B cell (primary cell): ENCODE data around the gene SRBD1. TPM values are rescaled to one million over a fixed set of nuclear protein-coding genes. Genes with fewer than 3 reads are reported as not detected.
A peak's percentile ranks its signal among the peaks of the same experiment; 100 is the strongest.

Source experiments
- ATAC-seq: fragments of 200-7000 bp; cut with Tn5 transposase; one replicate; pipeline ENCODE4 v1.10.0; 2021; ENCODE audit warnings: low read depth, mild to moderate bottlenecking, moderate number of reproducible peaks, moderate library complexity
- CTCF ChIA-PET: fragments of 350-600 bp; sonication (Branson Sonifier 250); formaldehyde crosslinking; loops from one replicate; lab custom pipeline; 2021; ENCODE audit warnings: antibody characterized with exemption, inconsistent platforms; lab: Charles Lee
- POLR2A ChIA-PET: fragments of 350-600 bp; sonication (Branson Sonifier 250); formaldehyde crosslinking; loops from one replicate; lab custom pipeline; 2021; ENCODE audit warnings: antibody characterized with exemption; lab: Charles Lee
- DNase-seq: peaks from one replicate; pipeline ENCODE4 v3.0.0; 2013
- H2AFZ ChIP-seq: 2 replicates; pipeline ENCODE4 v1.6.1; 2012; ENCODE audit warnings: mild to moderate bottlenecking, low read depth, low read length; ENCODE audit not compliant: insufficient read depth, poor library complexity, severe bottlenecking
- H3K27ac ChIP-seq, 2 donors: 1 replicate in 1 of 2; 2 replicates in 1 of 2; pipeline ENCODE4 v1.5.1; 2012 to 2013; ENCODE audit warnings: low read length in 2 of 2, mild to moderate bottlenecking in 2 of 2, moderate library complexity in 1 of 2
- H3K27me3 ChIP-seq, 4 experiments: fragments of 200-600 bp in 1 of 4; sonication (generic) in 1 of 4; replicated peaks in 1 of 4; 1 replicate in 2 of 4; 2 replicates in 2 of 4; pipeline versions ENCODE4 v1.6.1 to v1.7.0; 2013 to 2016; ENCODE audit warnings: low read length in 3 of 4, mild to moderate bottlenecking in 2 of 4, mixed read lengths in 1 of 4, moderate library complexity in 1 of 4; ENCODE audit not compliant: insufficient read depth in 4 of 4, control insufficient read depth in 3 of 4; ENCODE audit errors: control extremely low read depth in 1 of 4
- H3K36me3 ChIP-seq, 2 experiments: replicated peaks in 1 of 2; 1 replicate in 1 of 2; 2 replicates in 1 of 2; pipeline versions ENCODE4 v1.6.1 to v1.7.1; 2013; ENCODE audit warnings: low read length in 1 of 2; ENCODE audit not compliant: insufficient read depth in 2 of 2, control insufficient read depth in 1 of 2; ENCODE audit errors: control extremely low read depth in 1 of 2, extremely low read depth in 1 of 2
- H3K4me1 ChIP-seq, 2 donors: fragments of 200-600 bp in 1 of 2; sonication (generic) in 1 of 2; 1 replicate in 1 of 2; 2 replicates in 1 of 2; pipeline versions ENCODE4 v1.5.1 to v1.6.1; 2013 to 2017; ENCODE audit warnings: low read length in 2 of 2; ENCODE audit not compliant: control insufficient read depth in 2 of 2, insufficient read depth in 2 of 2
- H3K4me2 ChIP-seq: replicated peaks from 2 replicates; pipeline ENCODE3; 2012; ENCODE audit warnings: mild to moderate bottlenecking, low read depth, low read length; ENCODE audit not compliant: poor library complexity, severe bottlenecking
- H3K4me3 ChIP-seq, 5 experiments: fragments of 200-600 bp in 1 of 5; sonication (generic) in 1 of 5; 1 replicate in 3 of 5; 2 replicates in 2 of 5; pipeline versions ENCODE4 v1.5.1 to v1.7.0; 2011 to 2016; ENCODE audit warnings: low read length in 4 of 5, mild to moderate bottlenecking in 4 of 5, low read depth in 2 of 5, control low read depth in 1 of 5, moderate library complexity in 1 of 5; ENCODE audit not compliant: insufficient read depth in 1 of 5; ENCODE audit errors: control extremely low read depth in 1 of 5, extremely low read depth in 1 of 5
- H3K79me2 ChIP-seq: fragments of 200-600 bp; sonication (generic); one replicate; pipeline ENCODE4 v1.6.0; 2016; ENCODE audit warnings: low read length; ENCODE audit not compliant: control insufficient read depth, insufficient read depth
- H3K9ac ChIP-seq: fragments of 200-600 bp; sonication (generic); 2 replicates; pipeline ENCODE4 v1.6.1; 2017; ENCODE audit warnings: mild to moderate bottlenecking, low read length, moderate library complexity
- H3K9me3 ChIP-seq, 3 donors: one replicate each; pipeline versions ENCODE4 v1.6.1 to v1.7.1; 2013; ENCODE audit warnings: low read length in 2 of 3; ENCODE audit not compliant: control insufficient read depth in 2 of 3, insufficient read depth in 1 of 3; ENCODE audit errors: control extremely low read depth in 1 of 3
- H4K20me1 ChIP-seq: 2 replicates; pipeline ENCODE4 v1.6.0; 2012; ENCODE audit warnings: mild to moderate bottlenecking, low read length; ENCODE audit not compliant: insufficient read depth, control insufficient read depth, poor library complexity, severe bottlenecking
- H3K27ac Mint-ChIP-seq: one replicate; pipeline ENCODE4 v1.8.0; 2021; ENCODE audit warnings: mixed read lengths
- H3K27me3 Mint-ChIP-seq: one replicate; pipeline ENCODE4 v1.8.0; 2021; ENCODE audit warnings: mixed read lengths
- H3K4me1 Mint-ChIP-seq: one replicate; pipeline ENCODE4 v1.8.0; 2021; ENCODE audit warnings: mixed read lengths
- H3K4me3 Mint-ChIP-seq: one replicate; pipeline ENCODE4 v1.8.0; 2021; ENCODE audit warnings: mixed read lengths
- H3K9me3 Mint-ChIP-seq: one replicate; pipeline ENCODE4 v1.8.0; 2022; ENCODE audit warnings: mixed read lengths; ENCODE audit not compliant: insufficient read depth
- EZH2 ChIP-seq: IDR thresholded peaks from 2 replicates; pipeline ENCODE4 v1.6.1; 2012; ENCODE audit warnings: borderline replicate concordance, low read depth, mild to moderate bottlenecking, moderate library complexity, low read length; ENCODE audit not compliant: insufficient read depth, poor library complexity, severe bottlenecking
- WGBS: methylation state at CpG from one replicate; pipeline ENCODE4 v1.1.5; 2013; ENCODE audit warnings: missing lambda C conversion rate; ENCODE audit not compliant: insufficient coverage; 5-methylcytosine and 5-hydroxymethylcytosine counted together
- intact Hi-C: fragments of 100-400 bp; cut with micrococcal nuclease; formaldehyde crosslinking; loops from one replicate; pipeline ENCODE4 v1.10.0; 2022
- polyA plus RNA-seq: library from polyadenylated mRNA; depleted of rRNA; stranded (reverse); fragments of >200 nt; gene quantifications from 2 replicates; pipeline ENCODE4 v1.2.3, GENCODE V29; 2012
- total RNA-seq, 2 donors: library from RNA; stranded (reverse); fragments of 120-200 nt in 1 of 2; gene quantifications; 1 replicate in 1 of 2; 2 replicates in 1 of 2; pipeline versions ENCODE4 v1.2.3 to v1.2.4, GENCODE V29; 2013 to 2022
- TF ChIP-seq, protein P1 (sequence below): fragments of 200-600 bp; IDR thresholded peaks from one replicate; pipeline ENCODE4 v1.8.0; 2022; ENCODE audit warnings: antibody characterized with exemption, mild to moderate bottlenecking

The SRBD1 gene
- total and polyA plus RNA-seq, 2 donors (not counting 1 experiment from before 2014, with no cell fraction given) = 6.2 to 27.1 TPM

DNA sequence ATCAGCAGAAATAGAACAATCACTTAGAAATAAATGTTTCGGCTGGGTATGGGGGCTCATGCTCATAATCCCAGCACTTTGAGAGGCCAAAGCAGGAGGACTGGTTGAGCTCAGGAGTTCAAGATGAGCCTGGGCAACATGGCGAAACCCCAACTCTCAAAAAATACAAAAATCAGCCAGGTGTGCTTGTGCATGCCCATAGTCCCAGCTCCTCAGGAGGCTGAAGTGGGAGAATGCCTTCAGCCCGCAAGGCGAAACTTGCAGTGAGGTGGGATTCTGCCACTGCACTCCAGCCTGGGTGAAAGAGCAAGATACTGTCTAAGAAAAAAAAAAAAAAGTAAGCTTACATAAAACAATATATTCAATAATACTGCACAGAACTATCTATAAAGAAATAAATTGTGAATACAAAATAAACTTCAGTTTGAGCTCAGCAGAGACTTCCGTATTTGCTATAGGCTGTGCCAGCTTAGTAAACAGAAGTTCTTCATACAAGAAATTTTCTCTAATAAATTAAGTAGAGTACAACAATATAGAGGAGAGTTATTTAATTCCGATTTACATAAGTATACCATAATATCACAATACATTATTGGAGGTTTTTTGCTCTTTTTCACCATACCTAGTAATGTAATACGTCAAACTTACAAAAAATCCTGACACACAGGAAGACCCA is 43.6 kb downstream of the SRBD1 start:
- H3K9ac ChIP-seq = peak overlapping the region; percentile 54
- peak overlapping the region; percentile 64 to 91 for H3K27ac ChIP-seq
- Mint-ChIP-seq H3K27ac (peak overlapping the region; percentile 86), H3K9me3 (peaks cover 3% of the 10 kb centered on the region), H3K4me3 (peak overlapping the region; percentile 85), H3K27me3 (no peaks in the 10 kb centered on the region), H3K4me1 (peaks cover 10% of the 10 kb centered on the region)
- no peaks in the 10 kb centered on the region for H3K27me3 ChIP-seq
- peak overlapping the region; percentile 49 for H2AFZ ChIP-seq
- H3K4me1 ChIP-seq = peaks cover 10 to 12% of the 10 kb centered on the region in 2 donors
- ATAC-seq = peak; percentile 29
- DNase-seq = no peak
- CTCF ChIA-PET = interaction anchor here (0.6 to 1.0 kb wide), 2 partner anchors 11 to 43 kb away, joined by 3 read pairs; no protein-coding TSS in a partner anchor
- no peaks in the 10 kb centered on the region for H4K20me1 ChIP-seq
- H3K4me3 ChIP-seq = peak overlapping the region; percentile 11 to 70 (median 50)
- TF ChIP-seq, protein P1, sequence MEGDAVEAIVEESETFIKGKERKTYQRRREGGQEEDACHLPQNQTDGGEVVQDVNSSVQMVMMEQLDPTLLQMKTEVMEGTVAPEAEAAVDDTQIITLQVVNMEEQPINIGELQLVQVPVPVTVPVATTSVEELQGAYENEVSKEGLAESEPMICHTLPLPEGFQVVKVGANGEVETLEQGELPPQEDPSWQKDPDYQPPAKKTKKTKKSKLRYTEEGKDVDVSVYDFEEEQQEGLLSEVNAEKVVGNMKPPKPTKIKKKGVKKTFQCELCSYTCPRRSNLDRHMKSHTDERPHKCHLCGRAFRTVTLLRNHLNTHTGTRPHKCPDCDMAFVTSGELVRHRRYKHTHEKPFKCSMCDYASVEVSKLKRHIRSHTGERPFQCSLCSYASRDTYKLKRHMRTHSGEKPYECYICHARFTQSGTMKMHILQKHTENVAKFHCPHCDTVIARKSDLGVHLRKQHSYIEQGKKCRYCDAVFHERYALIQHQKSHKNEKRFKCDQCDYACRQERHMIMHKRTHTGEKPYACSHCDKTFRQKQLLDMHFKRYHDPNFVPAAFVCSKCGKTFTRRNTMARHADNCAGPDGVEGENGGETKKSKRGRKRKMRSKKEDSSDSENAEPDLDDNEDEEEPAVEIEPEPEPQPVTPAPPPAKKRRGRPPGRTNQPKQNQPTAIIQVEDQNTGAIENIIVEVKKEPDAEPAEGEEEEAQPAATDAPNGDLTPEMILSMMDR = no peak
- no peak for TF ChIP-seq EZH2
- no CpG with 5 or more reads among the region's 7 CpGs for WGBS
- H3K36me3 ChIP-seq = peaks cover 0 to 6% of the 10 kb centered on the region in 2 experiments
- H3K79me2 ChIP-seq = peaks cover 34% of the 10 kb centered on the region
- POLR2A ChIA-PET = no interaction called here
- H3K4me2 ChIP-seq = peak overlapping the region; percentile 63
- intact Hi-C loops = loop anchor here (1.0 to 10.0 kb wide), 5 partner anchors 83 to 1573 kb away; partner anchors contain the start of genes CAMKMT, LRPPRC, PPM1B and PREPL
- H3K9me3 ChIP-seq = peaks cover 0 to 3% (median 0%) of the 10 kb centered on the region in 3 donors

DNA sequence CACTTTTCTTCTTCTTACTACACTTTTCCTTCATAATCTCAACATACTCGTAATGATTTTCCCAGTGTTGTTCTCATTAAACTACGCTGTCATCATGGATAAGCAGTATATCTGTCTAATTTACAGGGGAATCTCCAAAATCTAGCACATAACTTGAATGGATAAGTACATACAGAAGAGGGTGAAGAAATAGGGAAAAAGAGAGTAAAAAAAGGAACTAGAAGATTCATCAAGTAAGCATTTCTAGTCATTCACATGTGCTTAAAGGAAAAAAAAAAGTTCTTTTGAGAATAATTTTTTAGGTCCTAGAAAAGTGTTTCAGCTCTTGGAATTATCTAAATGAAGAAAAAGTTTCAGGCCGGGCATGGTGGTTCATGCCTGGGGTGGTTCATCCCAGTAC is 51.6 kb downstream of the SRBD1 start:
- Histone ChIP-seq H2AFZ (no peak overlapping the region), H3K79me2 (peaks cover 4% of the 10 kb centered on the region), H3K36me3 (peaks cover 3% of the 10 kb centered on the region in 2 experiments), H3K27ac (no peak overlapping the region), H3K4me2 (no peak overlapping the region), H3K4me3 (no peak overlapping the region), H3K4me1 (no peaks in the 10 kb centered on the region), H3K27me3 (no peaks in the 10 kb centered on the region), H3K9ac (no peak overlapping the region), H4K20me1 (no peaks in the 10 kb centered on the region), H3K9me3 (peaks cover 0 to 2% (median 0%) of the 10 kb centered on the region in 3 donors)
- intact Hi-C loops = no loop called here
- Mint-ChIP-seq H3K27me3 (no peaks in the 10 kb centered on the region), H3K27ac (no peak overlapping the region), H3K9me3 (peaks cover under 1% of the 10 kb centered on the region), H3K4me3 (no peak overlapping the region), H3K4me1 (no peaks in the 10 kb centered on the region)
- ChIA-PET CTCF (no interaction called here), POLR2A (no interaction called here)
- no peak for TF ChIP-seq EZH2
- TF ChIP-seq, protein P1 = no peak
- 100% methylated on average over 1 of the region's 3 CpGs for WGBS
- DNase-seq (no peak), ATAC-seq (no peak)
